SK-N-MC (cell line): ENCODE measurements around the gene CCDC40.

ENCODE experiments used
- EZH2 ChIP-seq: fragments of 200-600 bp; sonication (generic); IDR thresholded peaks from one replicate; pipeline ENCODE4 v1.6.1; 2017; ENCODE audit warnings: antibody characterized with exemption
- FOXP2 ChIP-seq: optimal IDR thresholded peaks from 2 replicates; pipeline ENCODE3; 2011; ENCODE audit warnings: mild to moderate bottlenecking, moderate library complexity; ENCODE audit not compliant: insufficient read depth; ENCODE audit errors: extremely low read length, control extremely low read depth
- POLR2AphosphoS5 ChIP-seq: IDR thresholded peaks from 2 replicates; pipeline ENCODE4 v1.6.1; 2012; ENCODE audit warnings: mild to moderate bottlenecking, low read depth, low read length, borderline replicate concordance

DNA sequence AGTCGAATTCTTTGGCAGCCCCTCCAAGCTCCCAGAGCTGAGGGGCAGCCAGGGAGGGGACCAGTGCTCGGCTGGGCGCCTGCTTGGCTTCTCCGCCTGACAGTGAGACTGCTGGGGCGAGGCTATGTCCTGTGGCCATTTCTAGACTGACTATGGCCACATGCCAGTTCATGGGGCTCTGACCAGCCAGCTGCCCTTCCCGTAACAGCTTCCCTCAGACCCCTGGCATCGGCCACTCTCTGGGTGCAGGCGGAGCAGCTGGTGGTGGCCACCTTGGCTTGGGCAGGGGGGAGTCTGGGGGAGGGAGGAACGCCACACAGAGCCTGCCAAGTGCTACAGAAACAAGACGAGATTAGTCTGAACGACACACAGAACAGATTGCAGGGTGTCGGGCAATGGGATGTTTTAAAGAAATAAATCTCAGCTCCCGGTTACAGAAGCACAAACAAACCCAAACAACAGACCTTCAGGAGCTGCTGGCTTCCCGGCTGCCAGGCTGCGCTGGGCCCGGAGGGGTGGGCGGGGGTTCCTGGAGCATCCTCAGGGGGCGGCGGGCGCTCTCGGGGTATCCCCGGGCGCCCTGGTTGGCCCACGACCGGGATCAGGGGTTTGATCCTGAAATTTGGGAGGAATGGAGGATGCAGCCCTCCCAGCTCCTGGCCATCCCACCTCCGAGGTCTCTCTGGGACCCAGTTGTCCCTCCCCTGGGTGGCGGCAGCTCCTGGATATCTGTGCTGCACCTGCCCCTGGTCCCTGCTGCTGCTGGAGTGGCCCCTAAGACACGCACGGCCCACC is 35.3 kb upstream of the CCDC40 start:
- TF ChIP-seq POLR2AphosphoS5 (no peak), EZH2 (no peak), FOXP2 (no peak)
